OCI-LY3 (cell line): ENCODE results near the gene FHOD3.

Experiments used
- CTCF ChIP-seq: fragments of 200-600, 300-600 bp; sonication (generic); IDR thresholded peaks from 2 replicates; pipeline ENCODE4 v1.5.1; 2014; ENCODE audit warnings: antibody characterized with exemption, low read length, low read depth
- EZH2phosphoT487 ChIP-seq: fragments of 200-600 bp; shearing (Covaris generic); IDR thresholded peaks from 2 replicates; pipeline ENCODE4 v1.6.1; 2018; ENCODE audit warnings: antibody characterized with exemption, mixed run types, low read depth

GRCh38 chr18:36782710-36783109 lies 485.2 kb downstream of the FHOD3 start:
- TF ChIP-seq CTCF = no peak
- no peak for TF ChIP-seq EZH2phosphoT487
